ENCODE results near the gene MST1.

DNA sequence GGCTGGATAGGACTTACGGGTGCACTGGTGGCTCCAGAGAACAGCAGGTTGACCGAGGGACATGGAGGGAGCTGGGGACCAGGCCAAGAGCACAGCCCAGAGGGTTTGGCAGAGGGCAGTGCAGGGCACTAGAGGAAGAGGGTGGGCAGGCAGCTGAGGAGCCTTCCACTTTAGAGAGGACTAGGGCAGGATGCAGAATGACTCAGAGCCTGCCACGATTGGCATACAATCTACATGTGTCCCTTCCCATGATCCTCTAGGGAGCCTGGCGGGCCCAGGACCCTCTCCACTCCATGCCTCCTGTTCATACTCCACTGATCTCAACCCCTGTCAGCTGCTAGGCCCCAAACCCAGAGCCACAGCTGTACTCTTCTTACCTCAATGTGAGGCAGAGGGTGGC lies 29.5 kb downstream of the MST1 start:
- no peak for TF ChIP-seq EP300 (IDR thresholded peaks at IDR 0.05)
- TF ChIP-seq, protein P1, sequence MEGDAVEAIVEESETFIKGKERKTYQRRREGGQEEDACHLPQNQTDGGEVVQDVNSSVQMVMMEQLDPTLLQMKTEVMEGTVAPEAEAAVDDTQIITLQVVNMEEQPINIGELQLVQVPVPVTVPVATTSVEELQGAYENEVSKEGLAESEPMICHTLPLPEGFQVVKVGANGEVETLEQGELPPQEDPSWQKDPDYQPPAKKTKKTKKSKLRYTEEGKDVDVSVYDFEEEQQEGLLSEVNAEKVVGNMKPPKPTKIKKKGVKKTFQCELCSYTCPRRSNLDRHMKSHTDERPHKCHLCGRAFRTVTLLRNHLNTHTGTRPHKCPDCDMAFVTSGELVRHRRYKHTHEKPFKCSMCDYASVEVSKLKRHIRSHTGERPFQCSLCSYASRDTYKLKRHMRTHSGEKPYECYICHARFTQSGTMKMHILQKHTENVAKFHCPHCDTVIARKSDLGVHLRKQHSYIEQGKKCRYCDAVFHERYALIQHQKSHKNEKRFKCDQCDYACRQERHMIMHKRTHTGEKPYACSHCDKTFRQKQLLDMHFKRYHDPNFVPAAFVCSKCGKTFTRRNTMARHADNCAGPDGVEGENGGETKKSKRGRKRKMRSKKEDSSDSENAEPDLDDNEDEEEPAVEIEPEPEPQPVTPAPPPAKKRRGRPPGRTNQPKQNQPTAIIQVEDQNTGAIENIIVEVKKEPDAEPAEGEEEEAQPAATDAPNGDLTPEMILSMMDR (IDR thresholded peaks at IDR 0.05), result no peak
